ENCODE data around the gene STIM1.

GRCh38 chr11:4093519-4094347 is 238.3 kb downstream of the STIM1 start:
- TF ChIP-seq EZH2 (IDR thresholded peaks at IDR 0.05; ENCODE audit: low read depth) (no peak), CTCF (conservative IDR thresholded peaks at IDR 0.05) (no peak)
